Fibroblast of lung (primary cell): Measurements from ENCODE around the gene UBE2S.
"Not testable (repeated sequence)": the region's sequence is repeated elsewhere in the genome, so short reads cannot be mapped to it uniquely, and the experiment has no call there.

Source experiments
- EZH2 ChIP-seq: IDR thresholded peaks from 2 replicates; pipeline ENCODE4 v1.5.1; 2012; ENCODE audit warnings: low read length, control low read depth, mild to moderate bottlenecking; ENCODE audit errors: missing control alignments
- TF ChIP-seq, protein P1 (sequence below), 2 donors: IDR thresholded peaks in 1 of 2; conservative IDR thresholded peaks in 1 of 2; 1 replicate in 1 of 2; 2 replicates in 1 of 2; pipeline ENCODE4 v1.5.1; 2011 to 2012; ENCODE audit warnings: low read length in 2 of 2, control low read depth in 1 of 2, inconsistent platforms in 1 of 2, low read depth in 1 of 2, mild to moderate bottlenecking in 1 of 2

DNA sequence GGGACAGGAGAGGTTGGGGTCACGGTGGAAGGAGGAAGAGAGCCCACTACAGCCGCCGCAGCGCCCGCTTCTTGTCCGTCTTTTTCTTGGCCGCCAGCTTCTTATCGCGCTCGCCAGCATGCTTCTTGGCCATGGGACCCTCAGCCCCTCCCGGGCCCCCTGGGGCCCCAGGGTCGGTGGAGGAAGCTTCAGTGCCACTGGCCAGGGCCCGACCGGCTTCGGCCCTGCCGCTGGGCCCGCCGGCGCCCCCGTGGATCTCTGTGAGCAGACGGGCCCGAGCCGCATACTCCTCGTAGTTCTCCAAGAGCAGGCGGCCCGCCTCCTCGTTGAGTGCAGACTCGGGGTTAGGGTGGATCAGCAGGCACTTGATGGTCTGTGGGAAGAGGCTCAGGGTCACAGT, 6.2 kb downstream of the UBE2S start:
- TF ChIP-seq, protein P1, sequence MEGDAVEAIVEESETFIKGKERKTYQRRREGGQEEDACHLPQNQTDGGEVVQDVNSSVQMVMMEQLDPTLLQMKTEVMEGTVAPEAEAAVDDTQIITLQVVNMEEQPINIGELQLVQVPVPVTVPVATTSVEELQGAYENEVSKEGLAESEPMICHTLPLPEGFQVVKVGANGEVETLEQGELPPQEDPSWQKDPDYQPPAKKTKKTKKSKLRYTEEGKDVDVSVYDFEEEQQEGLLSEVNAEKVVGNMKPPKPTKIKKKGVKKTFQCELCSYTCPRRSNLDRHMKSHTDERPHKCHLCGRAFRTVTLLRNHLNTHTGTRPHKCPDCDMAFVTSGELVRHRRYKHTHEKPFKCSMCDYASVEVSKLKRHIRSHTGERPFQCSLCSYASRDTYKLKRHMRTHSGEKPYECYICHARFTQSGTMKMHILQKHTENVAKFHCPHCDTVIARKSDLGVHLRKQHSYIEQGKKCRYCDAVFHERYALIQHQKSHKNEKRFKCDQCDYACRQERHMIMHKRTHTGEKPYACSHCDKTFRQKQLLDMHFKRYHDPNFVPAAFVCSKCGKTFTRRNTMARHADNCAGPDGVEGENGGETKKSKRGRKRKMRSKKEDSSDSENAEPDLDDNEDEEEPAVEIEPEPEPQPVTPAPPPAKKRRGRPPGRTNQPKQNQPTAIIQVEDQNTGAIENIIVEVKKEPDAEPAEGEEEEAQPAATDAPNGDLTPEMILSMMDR (conservative IDR thresholded peaks at IDR 0.05 in 1 of 2, IDR thresholded peaks at IDR 0.05 in 1 of 2; ENCODE audit: low read depth in 1 of 2, low read length in 2 of 2): not testable (repeated sequence)
- not testable (repeated sequence) for TF ChIP-seq EZH2
